Right forelimb (tissue), 1 donor: ENCODE results near the gene HBA2.
"Not testable (repeated sequence)": the region's sequence is repeated elsewhere in the genome, so short reads cannot be mapped to it uniquely, and the experiment has no call there.

ENCODE experiments used
- DNase-seq: peaks from one replicate; pipeline ENCODE4 v3.0.0-alpha.2; 2018

Gene HBA2

DNA sequence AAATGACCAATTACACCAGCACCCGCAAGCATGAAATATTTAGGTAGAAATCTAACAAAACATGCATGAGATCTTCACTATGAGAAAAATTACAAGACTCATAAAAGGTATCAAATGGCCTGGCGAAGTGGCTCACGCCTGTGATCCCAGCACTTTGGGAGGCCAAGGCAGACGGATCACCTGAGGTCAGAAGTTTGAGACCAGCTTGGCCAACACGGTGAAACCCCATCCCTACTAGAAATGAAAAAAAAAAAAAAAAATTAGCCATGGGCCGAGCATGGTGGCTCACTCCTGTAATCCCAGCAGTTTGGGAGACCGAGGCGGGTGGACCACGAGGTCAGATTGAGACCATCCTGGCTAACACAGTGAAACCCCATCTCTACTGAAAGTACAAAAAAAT lies 31.4 kb downstream of the HBA2 start:
- DNase-seq, result not testable (repeated sequence)

DNA sequence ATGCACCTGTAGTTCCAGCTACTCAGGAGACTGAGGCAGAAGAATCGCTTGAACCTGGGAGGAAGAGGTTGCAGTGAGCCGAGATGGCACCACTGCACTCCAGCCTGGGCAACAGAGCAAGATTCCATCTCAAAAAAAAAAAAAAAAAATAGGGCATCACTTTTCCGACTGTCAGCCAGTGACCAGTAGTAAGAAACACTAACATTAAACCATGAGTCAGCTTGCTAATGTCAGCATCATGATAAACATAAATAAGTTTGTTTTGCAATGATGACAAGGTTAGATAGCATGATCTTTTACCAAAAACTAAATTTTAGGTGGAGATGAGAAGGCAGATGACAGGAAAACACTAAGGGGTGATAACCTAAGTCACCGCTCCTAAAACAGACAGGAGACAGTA lies 36.7 kb downstream of the HBA2 start:
- not testable (repeated sequence) for DNase-seq

DNA sequence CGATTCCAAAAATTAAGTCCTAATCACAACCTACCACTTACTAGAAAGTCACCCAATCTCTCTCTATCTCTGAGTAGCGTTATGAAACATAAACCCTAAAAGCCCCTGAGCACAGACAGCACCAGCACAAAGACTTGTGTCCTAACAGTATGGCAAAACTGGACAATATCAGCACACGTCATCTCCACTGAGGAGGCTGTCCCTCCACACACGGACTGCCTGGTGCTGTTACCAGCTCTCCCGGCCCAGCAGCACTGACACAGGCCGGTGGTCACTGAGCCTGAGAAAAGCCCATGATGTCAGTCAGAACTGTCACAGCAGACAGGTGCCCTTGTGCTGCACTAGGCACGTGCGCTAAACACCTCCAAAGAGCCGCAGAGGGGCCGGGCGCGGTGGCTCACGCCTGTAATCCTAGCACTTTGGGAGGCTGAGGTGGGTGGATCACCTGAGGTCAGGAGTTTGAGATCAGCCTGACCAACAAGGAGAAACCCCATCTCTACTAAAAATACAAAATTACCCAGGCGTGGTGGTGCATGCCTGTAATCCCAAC lies 39.0 kb downstream of the HBA2 start:
- not testable (repeated sequence) for DNase-seq

DNA sequence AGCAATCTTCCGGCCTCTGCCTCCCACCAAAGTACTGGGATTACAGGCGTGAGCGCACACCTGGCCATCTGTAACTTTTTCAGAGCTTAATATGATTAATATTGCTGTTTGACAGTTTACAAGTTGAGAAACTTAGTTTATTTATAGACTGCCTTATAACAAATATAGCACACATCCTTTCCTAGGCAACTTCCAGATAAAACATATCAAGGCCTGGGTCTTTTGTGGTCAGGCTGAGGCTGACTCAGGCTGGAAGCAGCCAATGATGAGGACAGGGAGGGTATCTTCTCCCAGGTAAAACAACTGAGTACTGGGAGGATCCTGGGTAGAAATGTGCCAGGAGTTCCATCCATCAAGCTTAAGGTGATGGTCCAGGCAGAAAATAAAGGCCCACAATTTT lies 40.3 kb downstream of the HBA2 start:
- DNase-seq, result no peak

DNA sequence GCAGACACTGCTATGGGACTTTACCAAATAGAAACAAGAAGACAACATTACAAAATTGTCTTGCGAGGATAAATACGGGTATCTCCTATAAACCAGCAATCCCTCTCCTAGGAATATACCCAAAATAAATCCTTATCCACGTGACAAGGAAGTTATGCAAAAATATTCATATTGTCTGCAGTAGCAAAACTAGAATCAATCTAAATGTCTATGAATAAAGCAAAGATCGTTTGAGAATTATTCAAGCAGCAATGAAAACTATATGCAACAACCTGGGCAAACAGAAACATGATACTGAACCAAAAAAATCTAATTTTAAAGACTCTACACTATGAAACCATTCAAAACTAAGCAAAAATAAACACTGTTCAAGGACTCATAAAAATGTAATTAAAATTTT lies 47.3 kb downstream of the HBA2 start:
- no peak for DNase-seq
